Activated naive CD8-positive, alpha-beta T cell treated with anti-CD3 and anti-CD28 coated beads, Interleukin-2, amount 50 U/mL, for 16 hours (primary cell): Measurements from ENCODE around the gene RGR.
"Not testable (repeated sequence)": the region's sequence is repeated elsewhere in the genome, so short reads cannot be mapped to it uniquely, and the experiment has no call there.

Experiments used
- DNase-seq: peaks from one replicate; pipeline ENCODE4 v3.0.0-alpha.2; 2020; ENCODE audit warnings: low read depth, low spot score

Gene RGR

GRCh38 chr10:84257343-84258020 is 12.6 kb downstream of the RGR start:
- DNase-seq, result no peak

GRCh38 chr10:84258034-84258695 is 13.3 kb downstream of the RGR start:
- no peak for DNase-seq

DNA sequence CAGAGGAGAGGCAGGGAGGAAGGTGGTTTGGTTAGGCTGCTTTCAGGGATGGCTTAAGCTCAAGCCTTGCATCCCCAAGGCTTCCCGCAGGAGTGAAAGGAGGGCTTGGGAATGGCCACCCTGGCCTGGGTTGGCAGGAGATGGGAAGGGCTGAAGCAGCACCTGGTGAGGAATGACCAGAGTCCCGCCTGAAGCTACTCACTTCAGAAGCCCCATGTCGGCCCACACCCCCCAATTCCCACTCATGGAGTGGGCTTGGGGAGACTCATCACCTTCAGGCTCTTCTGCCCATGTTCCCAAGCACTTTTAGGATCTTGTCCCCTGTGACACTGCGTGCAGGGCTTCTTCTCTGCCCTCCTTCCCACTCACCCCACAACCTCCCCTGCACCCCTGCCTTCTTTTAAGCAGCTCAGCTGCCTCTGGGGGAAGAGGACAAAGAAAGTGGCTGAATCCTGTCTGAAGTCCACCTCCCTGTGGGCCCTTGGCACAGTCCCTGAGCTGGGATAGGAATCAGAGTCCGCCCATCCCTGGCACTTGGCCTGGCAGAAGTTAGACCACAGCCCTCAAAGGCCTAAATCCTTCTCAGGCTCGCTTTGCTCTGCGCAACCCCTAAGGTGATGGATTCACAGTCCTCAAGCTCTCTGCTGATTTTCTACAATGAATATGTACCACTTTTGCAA is 16.5 kb downstream of the RGR start:
- no peak for DNase-seq

DNA sequence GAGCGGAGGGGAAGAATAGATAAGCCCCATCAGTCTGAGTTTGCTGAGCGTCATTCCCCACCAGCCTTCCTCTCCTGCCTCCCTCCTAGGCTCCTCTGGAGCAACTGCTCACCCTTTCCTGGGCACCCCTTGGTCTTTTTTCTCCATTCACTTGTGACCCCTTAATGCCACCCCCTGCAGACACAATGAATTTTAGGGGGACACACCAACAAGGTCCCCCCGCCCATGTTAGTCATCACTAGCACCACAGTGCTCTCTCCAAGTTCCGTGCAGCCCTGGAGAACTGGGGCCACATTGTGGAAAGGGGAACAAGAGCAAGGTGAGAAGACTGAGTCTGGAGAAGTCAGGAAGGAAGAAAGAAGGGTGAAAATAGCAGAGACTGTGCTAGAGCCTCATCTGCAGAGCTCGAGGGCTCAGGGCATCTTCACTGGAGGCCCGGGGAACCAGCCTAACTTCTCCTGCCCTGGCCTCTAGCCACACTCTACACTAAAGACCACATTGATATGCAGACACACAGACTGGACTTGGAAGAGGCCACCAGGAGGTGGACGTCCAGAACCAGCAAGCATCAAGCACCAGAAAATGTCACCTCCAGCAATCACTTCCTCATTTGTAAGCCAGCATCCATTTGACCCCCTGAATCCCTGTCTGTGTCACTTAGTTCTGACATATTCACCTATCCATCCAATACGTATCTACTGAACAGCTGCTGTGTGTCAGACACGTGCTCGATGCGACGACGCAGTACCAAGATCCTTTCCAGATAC is 17.5 kb downstream of the RGR start:
- DNase-seq, result no peak

DNA sequence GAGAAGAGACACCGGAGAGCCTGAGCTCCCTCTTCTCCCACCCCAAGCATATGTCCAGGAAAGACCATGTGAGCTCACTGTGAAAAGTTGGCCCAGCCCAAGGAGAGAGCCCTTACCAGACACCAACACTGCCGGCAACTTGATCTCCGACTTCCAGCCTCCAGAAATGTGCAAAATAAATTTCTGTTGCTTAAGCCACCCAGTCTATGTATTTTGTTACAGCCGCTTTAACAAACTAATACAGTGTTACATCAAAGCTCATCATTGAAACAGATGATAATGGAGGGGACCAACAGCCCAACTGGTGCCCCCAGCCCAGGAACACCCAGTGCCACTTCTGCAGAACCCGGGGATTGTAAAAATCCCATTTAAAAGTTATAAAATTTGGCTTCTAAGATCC is 18.9 kb downstream of the RGR start:
- no peak for DNase-seq

DNA sequence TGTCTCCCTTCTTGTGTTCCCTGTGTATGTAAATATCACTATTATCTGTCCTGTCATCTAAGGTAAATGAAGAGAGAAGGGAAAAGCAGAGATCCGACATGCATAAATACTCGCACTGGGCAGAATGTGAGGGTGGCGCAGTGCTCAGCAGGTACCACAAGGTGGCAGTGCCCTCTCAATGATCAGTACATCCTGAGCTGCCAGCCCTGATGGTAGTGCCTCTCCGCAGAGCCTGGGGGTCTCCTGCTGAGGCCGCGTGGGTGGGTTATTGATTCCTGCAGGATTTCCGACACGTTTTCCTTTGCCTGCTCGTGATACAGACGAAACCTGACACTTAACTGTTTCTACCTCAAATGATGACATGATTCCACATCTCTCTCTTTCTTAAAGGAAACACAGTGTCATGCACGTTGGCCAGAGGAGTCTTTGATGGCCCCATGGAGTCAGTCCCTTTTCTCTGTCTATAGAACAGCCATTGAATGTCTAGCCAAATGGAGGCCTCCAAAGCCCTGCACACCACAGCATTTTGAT is 19.8 kb downstream of the RGR start:
- DNase-seq, result peak; percentile 47

DNA sequence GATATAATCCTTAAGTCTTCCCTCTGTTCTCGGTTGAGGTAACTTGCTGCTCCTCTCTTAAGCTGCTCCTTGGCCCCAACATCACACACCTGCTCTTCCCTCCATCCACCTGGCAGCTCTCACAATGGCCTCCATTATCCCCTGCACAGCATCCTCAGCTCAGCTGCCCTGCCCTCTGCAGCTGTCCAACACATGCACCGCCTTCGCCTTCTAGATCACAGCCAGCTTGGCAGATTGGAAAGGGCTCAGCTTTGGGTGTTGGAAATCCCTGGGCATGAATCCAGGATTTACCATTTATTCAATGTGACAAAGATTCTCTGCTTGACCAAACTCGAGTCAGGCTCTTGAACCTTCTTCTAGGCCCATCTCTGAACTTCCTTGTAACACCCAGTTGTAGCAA is 20.6 kb downstream of the RGR start:
- no peak for DNase-seq

DNA sequence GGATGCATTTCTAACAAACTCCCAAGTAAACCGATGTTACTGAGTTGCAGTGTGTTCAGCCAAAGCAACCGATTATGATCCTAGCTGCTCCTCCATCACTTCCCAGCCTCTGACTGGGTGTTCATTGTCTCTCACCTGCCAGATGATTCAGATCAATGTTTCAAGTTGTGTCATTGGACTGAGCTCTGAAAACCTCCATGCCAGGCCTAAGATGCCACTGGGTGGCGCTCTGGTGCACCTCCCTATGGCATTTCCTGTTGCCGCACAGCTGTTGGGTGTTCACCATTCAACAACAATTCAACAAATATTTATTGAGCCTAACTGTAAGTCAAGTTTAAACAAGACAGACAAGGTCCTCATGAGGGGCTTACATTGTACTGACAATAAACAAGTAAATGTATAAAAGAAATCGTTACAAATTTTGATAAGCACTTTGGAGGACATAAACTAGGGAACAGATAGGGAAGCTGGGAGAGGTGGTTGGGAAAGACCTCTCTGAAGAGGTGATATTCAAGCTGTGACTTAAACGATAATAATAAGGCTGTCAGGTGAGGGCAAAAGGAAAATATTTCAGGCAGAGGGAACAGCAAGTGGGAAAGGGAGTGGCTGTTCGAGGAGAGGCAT is 22.8 kb downstream of the RGR start:
- DNase-seq, result peak; percentile 9

DNA sequence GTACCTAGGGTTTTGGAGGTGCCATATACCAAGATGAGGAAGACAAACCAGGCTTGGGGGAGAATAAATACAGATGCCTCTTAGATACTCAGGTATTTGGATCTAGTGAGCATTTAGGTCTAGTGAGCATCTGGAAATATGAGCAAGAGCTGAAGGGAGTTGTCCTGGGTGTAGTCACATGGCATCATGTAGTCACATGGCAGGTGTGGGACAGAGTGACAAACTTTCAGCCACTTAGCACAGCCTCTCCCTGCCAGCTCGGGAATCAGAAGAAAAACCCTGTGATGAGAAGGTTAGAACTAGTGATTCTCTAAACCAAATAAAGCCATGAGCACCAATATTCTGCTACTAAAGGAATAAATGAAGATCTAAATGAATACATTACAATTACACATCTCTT is 24.3 kb downstream of the RGR start:
- DNase-seq, result no peak

DNA sequence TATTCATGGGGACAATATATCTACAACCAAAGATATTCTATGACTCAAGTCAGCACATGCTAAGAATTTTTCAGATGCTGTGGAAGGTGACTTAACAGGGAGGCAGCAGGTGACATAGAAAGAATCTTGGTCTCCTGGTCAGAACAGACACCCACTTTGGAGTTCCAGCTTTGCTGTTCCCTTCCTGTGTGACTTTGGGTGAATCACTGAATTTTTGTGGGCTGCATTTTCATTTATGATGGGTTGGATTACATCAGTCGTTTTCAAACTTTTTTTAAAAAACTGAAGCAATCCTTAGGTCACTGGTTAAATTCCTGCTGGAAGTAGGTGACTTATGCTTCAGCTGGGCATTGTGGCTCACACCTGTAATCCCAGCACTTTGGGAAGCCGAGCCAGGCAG is 24.9 kb downstream of the RGR start:
- no peak for DNase-seq

DNA sequence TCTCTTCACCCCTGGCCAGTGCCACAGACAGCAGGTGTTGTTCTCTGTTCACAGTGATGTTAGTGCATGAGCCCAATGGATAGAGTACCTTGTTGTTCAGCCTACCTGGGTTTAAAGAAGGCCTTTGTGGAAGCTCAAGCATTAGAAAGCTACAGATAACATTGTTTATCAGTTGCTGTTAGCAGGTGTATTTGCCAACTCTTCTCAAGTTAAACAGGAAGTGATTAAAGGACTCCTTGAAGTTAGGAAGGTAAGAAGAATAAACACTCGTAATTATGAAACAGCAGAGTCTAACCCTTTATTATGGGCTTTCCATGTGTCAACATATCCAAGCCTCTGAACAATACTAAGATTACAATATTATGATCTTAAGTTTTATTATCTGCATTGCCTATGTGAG is 25.9 kb downstream of the RGR start:
- no peak for DNase-seq

GRCh38 chr10:84279876-84280475 is 35.1 kb downstream of the RGR start:
- DNase-seq, result not testable (repeated sequence)

DNA sequence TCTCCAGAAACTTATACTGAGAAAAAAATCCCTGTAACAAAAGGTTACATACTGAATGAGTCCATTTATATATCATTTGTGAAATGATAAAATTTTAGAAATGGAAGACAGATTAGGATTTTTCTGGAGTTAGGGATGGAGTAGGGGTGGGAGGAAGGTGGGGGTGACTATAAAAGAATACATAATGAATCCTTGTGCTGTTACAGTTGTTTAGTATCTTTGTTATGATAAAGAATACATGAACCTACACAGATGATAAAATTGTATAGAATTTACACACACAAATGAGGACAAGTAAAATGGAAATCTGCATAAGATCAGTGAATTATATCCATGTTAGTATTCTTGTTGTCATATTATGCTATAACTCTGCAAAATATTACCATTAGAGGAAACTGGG is 41.8 kb downstream of the RGR start:
- no peak for DNase-seq

GRCh38 chr10:84288151-84288550 is 43.3 kb downstream of the RGR start:
- no peak for DNase-seq

- no peak for DNase-seq
Observed at GRCh38 chr10:84289521-84290200, 44.8 kb downstream of the RGR start.

GRCh38 chr10:84290235-84290634 is 45.4 kb downstream of the RGR start:
- DNase-seq, result no peak

DNA sequence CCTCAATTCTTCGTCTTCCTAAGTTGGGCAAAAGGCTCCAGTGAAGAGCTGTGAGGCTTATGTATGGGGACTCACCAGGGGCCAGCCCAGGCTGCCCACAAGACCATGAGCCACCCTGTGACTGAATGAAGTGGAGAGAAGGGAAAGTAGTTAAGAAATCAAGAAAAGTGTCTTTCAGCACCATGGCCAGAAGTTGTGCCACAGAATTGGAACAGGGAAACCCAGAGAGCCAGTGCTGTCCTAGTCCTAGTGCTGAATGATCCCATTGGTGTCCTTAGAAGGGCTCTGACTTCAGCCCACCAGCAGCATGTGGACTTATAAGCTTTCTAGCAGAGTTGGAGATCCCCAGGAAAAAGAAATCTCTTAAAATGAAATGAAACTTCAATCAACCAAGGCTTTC is 46.5 kb downstream of the RGR start:
- DNase-seq, result no peak

DNA sequence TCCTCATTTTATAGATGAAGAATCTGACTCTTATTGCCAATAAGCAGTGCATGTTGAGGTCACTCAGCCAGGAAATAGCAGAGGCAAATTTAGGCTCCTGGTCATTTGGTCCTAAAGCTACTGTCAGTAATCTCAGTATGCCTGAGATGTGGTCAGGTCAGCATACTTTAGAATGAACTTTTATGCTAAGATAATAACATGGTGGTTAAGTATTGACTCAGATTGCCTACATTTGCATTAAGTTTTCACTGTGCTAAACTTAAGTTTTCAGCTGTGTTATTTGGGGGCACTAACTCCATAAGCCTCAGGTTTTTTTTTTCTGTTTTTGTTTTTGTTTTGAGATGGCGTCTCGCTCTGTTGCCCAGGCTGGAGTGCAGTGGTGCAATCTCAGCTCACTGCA is 47.6 kb downstream of the RGR start:
- DNase-seq, result no peak

DNA sequence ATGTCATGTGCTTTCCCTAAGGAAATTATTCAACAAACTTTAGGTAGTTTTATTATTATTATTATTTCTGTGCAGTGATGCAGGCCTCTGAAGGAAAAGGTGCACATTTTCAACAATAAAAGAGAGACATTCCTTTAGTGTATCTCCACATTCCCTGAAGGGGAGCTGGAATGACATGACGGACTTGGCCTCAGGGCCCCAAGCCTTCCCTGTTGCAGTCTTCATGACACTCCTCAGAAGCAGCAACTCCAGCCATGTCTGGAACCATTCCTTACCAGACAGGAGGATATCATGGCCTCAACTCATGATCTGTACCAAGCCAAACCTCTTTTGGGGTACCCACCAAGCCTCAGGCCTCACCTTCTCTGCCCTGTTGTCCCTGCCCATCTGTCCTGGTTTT is 48.3 kb downstream of the RGR start:
- DNase-seq, result no peak

DNA sequence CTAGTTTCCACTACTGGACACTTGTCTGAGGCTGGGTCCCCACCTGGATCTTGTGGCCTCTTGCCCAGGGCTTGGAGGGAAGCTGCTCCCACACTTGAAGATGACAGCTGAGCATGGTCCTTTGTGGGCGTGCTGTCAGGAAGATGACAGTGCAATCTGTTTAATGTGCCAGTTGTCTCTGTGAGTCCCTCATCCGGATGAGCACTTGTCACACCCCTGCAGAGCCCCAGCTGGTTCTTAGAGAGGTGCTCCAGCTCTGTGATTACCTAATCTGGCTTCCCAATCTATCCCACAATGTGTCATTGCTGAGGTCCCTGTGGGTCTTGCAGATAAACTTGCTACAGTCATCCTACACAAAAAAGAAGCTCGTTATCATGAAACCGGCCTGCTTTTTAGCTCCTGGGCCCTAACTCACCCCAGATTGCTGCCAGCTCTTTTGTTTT is 48.7 kb downstream of the RGR start:
- DNase-seq, result no peak
